ENCODE data around the gene WDR88.
"Not testable (repeated sequence)": the region's sequence is repeated elsewhere in the genome, so short reads cannot be mapped to it uniquely, and the experiment has no call there.

WDR88 gene

DNA sequence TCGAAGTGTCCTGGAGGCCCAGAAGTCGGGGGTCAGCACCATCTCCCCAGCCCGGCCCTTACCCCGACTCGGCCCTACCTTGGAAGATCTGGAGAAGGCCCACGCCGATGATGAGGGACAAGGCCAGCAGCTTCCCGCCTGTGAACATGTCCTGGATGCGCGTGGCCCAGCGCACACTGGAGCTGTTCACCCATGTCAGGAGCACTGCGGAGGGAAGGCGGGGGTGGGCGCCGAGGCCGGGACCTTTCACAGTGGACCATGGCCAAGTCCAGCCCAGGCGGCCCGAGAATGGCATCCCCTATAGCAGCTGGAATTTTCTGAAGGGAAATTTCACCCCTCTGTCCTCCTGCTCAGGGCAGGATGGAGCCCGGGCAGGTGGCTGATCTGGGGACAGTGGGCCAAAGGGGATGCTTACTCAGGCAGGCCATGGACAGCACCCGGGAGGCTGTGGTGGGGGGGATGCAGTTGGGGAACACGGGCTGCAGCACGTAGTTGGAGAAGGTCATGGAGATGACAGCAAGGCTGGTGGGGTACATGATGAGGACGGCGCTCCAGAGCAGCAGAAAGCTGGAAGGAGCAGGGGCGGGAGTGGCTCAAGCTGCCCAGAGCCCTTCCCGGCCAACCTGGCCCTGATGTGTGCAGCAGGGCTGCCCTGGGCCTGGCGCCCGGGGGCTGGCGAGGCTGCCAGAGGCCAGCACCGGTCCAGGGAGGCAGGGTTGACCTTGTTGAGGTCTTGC lies 80.7 kb downstream of the WDR88 start:
- no peak for DNase-seq (ENCODE audit: low spot score)

DNA sequence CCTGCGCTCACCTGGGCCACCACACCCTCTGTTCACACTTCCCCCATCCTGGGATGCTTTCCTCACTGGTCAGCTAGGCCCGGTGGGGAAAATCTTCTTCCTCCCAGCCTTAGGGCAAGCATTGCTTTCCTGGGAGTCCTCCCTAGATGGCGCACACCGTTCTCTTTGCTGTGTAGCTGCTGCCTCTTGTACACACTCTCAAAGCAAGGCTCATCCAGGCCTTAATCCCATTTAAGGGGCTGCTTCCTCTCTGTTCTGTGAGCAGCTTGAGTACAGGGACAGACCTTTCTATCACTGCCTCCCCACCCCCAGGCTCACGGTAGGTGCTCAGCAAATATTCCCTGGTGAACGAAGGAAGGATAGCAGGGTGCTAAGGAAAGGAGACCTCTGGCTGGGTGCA lies 82.7 kb downstream of the WDR88 start:
- peak; percentile 52 for DNase-seq (ENCODE audit: low spot score)

DNA sequence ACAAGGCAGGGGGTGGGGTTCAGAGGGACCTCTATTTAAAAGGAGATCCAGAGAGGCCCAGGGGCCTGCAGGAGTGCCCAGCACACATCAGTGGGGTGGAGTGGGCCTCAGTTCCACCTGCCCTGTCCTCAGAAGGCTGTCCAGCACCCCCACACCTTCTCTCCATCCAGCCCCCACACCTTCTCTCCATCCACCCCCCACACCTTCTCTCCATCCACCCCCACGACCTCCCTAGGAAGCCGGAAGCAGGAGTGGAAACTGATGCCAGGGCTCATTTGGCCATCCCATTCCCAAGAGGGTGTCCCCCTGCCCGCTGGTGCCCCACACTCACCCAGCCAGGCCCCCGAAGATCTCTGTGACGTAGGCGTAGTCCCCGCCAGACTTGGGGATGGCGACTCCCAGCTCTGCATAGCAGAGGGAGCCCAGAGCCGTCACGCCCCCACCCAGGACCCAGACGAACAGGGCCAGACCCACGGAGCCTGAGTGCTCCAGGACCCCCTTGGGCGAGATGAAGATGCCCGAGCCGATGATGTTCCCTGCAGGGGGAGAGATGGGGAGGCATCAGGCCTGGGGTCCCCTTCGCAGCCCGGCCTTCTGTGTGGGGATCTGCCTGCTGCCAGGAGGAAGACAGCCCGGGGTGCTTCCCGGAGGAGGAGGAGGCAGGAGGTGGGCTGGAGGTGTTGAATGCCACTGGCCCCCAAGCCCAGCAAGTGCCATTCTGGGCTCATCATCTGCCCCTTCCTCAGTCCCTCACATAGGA lies 83.7 kb downstream of the WDR88 start:
- no peak for DNase-seq (ENCODE audit: low spot score)

DNA sequence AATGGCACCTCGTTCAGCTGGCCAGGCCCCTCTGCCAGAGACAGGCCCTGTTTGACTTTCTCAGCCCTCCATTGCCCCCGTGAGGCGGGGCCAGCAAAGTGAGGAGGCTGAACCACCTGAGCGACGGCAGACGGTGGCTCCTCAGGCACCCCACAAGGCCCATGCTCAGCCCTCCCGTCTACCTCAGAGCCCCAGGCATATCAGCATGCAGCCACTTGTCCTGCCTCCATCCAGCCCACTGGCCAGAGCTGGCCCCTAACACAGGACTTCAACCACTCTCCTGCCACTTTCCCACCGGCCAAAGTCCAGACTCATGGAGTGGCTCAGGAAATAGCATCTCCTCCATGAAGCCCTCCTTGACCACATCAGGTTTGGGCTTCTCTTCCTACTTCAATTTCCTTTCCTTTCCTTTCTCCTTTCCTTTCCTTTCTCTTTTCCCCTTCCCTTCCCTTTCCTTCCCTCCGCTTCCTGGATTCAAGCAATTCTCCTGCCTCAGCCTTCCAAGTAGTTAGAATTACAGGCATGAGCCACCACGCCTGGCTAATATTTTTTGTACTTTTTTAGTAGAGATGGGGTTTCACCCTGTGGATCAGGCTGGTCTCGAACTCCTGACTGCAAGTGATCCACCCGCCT lies 84.4 kb downstream of the WDR88 start:
- no peak for DNase-seq (ENCODE audit: low spot score)

DNA sequence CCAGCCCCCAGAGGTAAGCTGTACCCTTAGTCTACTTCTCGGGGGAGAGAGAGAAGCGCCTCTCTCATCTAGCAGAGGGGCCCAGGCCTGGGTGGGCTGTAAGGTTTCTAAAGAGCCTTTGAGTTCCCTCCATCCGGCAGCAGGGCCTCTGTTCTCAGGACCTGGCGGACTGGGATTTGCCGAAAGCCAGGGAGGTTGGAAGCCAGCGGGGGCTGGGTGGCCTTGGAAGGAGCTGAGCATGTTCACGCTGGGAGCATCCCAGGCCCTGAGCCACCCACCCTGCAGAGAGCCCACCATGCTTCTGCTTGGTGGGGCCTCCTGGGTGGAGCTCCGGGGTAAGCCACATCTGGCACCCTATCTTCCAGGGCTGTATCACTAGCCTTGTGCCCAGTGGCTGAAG lies 86.0 kb downstream of the WDR88 start:
- DNase-seq (ENCODE audit: low spot score) = no peak

DNA sequence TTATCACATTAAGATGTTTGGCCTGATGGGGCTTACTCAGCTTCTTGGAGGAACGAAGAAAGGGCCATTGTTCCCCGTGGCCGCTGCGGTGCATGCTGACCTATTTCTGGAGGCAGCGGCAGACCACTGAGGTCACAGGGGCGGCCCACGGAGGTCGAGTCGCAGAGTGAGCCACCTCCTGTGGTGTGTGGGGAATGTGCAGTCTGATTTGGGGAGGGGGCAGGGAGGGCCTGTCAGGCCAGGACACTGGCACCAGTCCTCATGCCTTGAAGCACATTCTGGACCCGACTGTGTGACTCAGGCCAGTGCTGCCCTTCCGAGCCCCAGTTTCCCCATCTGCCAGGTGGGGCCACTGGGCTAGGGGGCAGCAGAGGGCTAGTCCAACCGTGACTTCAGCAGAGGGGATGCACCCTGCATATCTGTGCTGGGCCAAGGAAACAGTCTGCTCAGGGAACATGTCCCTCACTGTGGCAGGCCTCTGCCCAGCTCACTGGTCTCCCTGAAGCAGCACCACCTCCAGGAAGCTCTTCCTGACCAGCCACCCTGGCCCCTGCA lies 87.4 kb downstream of the WDR88 start:
- no peak for DNase-seq (ENCODE audit: low spot score)

DNA sequence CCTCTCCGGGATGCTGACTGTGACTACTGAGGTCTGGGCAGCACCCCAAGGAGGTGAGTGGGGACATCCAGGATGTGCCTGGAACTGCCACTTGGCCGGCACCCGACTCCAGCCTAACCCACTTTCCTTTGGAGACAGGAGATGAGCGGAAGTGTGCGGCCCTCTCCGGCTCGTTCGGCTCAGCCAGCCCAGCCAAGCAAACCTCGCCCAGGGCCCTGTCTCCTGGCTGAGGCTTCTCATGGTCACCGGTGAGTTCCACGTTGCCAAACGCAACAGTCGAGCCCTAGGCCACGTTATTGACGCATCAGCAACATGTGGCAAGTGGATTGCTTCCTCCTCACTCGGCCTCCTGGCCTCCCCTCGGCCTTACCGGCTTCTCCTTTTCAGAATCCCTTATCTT lies 88.2 kb downstream of the WDR88 start:
- DNase-seq (ENCODE audit: low spot score) = no peak

DNA sequence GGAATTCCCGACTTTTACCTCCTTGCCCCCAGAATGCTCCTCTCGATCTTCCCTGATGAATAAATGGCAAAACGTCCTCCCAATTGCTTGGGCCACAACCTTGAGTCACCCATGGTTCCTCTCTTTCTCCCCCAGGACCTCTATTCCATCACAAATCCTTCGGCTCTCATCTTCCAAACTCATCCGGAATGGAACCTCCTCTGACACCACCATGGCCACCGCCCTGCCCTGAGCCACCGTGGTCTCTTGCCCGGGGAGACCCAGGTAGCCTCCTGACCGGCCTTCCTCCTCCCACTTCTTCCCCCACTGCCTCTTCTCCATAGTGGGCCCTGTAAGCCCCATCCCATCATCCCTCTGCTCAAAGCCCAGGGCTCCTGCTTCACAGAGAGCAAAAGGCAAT lies 88.8 kb downstream of the WDR88 start:
- DNase-seq (ENCODE audit: low spot score) = no peak

DNA sequence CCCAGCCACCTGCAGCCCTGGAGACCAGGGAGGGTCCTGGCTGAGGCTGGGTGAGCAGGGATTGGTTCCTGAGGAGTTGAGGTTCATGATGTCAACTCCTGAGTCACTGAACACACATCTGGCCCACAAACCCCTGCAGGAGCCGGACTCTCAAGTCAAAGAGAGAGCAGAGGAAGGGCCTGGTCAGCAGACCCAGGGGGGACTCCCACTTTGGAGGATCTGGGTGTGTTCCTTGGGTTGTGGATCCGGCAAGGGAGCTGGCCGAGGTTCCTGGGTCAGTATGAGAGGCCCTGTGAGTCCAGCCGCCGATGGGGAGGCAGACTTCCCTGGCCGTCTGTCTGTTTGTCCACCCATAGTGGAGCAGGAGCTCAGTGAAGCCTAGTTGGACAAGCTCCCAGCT lies 89.7 kb downstream of the WDR88 start:
- DNase-seq (ENCODE audit: low spot score) = no peak

DNA sequence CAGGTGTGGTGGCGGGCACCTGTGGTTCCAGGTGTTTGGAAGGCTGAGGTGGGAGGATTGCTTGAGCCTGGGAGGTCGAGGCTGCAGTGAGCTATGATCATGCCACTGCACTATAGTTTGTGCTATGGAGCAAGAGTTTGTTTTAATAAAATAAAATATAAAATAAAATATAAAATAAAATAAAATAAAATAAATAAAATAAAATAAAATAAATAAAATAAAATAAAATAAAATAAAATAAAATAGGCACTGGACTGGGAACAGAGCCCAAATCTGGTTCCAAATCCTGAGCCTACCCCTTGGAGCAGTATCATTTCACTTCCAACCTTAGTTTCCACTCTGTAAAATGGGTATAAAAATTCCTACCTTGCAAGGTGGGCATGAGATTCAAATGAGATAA lies 90.3 kb downstream of the WDR88 start:
- not testable (repeated sequence) for DNase-seq (ENCODE audit: low spot score)

DNA sequence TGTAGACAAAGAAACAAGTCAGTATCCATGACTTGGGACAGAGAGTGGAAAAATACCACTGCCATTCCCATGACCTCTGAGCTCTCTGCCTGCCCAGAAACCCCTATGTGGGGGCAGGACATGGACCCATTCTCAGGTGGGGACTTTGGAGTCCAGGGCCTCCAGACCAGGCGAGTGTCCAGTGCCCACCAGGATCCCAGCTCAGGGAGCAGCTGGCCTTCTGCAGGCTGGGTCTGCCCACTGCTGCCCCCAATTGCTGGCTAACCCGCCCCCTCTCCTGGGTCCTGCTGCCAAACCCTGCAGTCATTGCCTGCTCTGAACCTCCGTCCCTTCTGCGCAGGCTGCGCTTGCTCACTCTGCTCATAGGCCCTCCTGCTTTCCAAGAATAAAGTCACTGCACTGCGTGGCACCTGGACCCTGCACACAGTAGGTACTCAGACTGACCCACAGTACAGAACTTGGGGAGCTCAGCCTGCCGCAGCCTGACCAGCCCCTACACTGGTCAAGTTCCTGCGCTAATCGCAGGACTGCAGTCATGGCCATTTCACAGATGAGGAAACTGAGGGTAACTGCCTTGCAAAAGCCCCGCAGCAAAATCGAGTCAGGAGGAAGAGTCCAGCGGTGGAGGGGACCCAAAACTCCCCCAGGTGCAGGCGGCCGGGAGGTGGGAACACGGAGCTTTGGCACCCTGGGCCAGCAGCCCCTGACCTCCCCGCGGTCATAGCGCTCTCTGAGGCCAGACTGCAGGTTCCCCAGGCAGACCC lies 93.0 kb downstream of the WDR88 start:
- DNase-seq (ENCODE audit: low spot score) = no peak
